Progenitor cell of endocrine pancreas (in vitro differentiated cells): ENCODE results near the gene THSD4. TPM values are rescaled to one million over a fixed set of nuclear protein-coding genes. Genes with fewer than 3 reads are reported as not detected.

Experiments used
- DNase-seq: peaks from one replicate; pipeline ENCODE4 v3.0.0; 2021; ENCODE audit warnings: low spot score; ENCODE audit not compliant: unreplicated experiment
- H3K27ac Mint-ChIP-seq: 2 replicates; pipeline ENCODE4 v1.8.0; 2021; ENCODE audit warnings: mild to moderate bottlenecking, moderate library complexity, mixed read lengths
- H3K27me3 Mint-ChIP-seq: 2 replicates; pipeline ENCODE4 v1.8.0; 2021; ENCODE audit warnings: mixed read lengths
- H3K36me3 Mint-ChIP-seq: 2 replicates; pipeline ENCODE4 v1.8.0; 2022; ENCODE audit warnings: mixed read lengths; ENCODE audit not compliant: insufficient read depth
- H3K4me1 Mint-ChIP-seq: 2 replicates; pipeline ENCODE4 v1.8.0; 2021; ENCODE audit warnings: low read depth, mixed read lengths
- H3K4me3 Mint-ChIP-seq: 2 replicates; pipeline ENCODE4 v1.8.0; 2021; ENCODE audit warnings: low read depth, mild to moderate bottlenecking, moderate library complexity, mixed read lengths
- H3K9me3 Mint-ChIP-seq: 2 replicates; pipeline ENCODE4 v1.8.0; 2021; ENCODE audit warnings: low read depth, mixed read lengths
- CTCF ChIP-seq: fragments of 200-600 bp; sonication (generic); IDR thresholded peaks from one replicate; pipeline ENCODE4 v1.5.0; 2021; ENCODE audit warnings: antibody characterized with exemption, mild to moderate bottlenecking; ENCODE audit not compliant: unreplicated experiment
- total RNA-seq: library from RNA; stranded (reverse); gene quantifications from 2 replicates; pipeline ENCODE4 v1.2.1, GENCODE V29; 2021

THSD4 gene
- total RNA-seq, 1 donor from 2014 or later: 6.8 TPM

- no peak for TF ChIP-seq CTCF
- peaks cover 8% of the 10 kb centered on the region for H3K9me3 Mint-ChIP-seq
Observed at GRCh38 chr15:71691081-71691457, 575.8 kb downstream of the THSD4 start.

GRCh38 chr15:71691458-71692417, 576.5 kb downstream of the THSD4 start:
- peaks cover 26% of the 10 kb centered on the region for H3K27me3 Mint-ChIP-seq
- DNase-seq: no peak
- no peaks in the 10 kb centered on the region for H3K36me3 Mint-ChIP-seq
- H3K4me3 Mint-ChIP-seq: no peak overlapping the region
- H3K4me1 Mint-ChIP-seq: peaks cover 2% of the 10 kb centered on the region
- H3K27ac Mint-ChIP-seq: no peak overlapping the region
- no peak for TF ChIP-seq CTCF
- H3K9me3 Mint-ChIP-seq: peaks cover 8% of the 10 kb centered on the region

More at GRCh38 chr15:71691081-71691457, 575.8 kb downstream of the THSD4 start:
- Mint-ChIP-seq H3K27ac (no peak overlapping the region), H3K4me1 (peaks cover 2% of the 10 kb centered on the region), H3K4me3 (no peak overlapping the region), H3K27me3 (peaks cover 25% of the 10 kb centered on the region), H3K36me3 (no peaks in the 10 kb centered on the region)
- DNase-seq: no peak

- Mint-ChIP-seq H3K27ac (no peak overlapping the region), H3K36me3 (no peaks in the 10 kb centered on the region), H3K4me3 (no peak overlapping the region), H3K4me1 (peaks cover 11% of the 10 kb centered on the region), H3K27me3 (peaks cover 19% of the 10 kb centered on the region), H3K9me3 (peaks cover 8% of the 10 kb centered on the region)
- TF ChIP-seq CTCF: no peak
- no peak for DNase-seq
Observed at GRCh38 chr15:71697236-71697635, 582.0 kb downstream of the THSD4 start.

GRCh38 chr15:71698030-71698429, 582.8 kb downstream of the THSD4 start:
- TF ChIP-seq CTCF: no peak
- DNase-seq: no peak
- H3K4me3 Mint-ChIP-seq: no peak overlapping the region
- peaks cover 8% of the 10 kb centered on the region for H3K9me3 Mint-ChIP-seq
- H3K4me1 Mint-ChIP-seq: peaks cover 11% of the 10 kb centered on the region
- no peak overlapping the region for H3K27ac Mint-ChIP-seq
- H3K27me3 Mint-ChIP-seq: peaks cover 16% of the 10 kb centered on the region
- no peaks in the 10 kb centered on the region for H3K36me3 Mint-ChIP-seq

- no peak for TF ChIP-seq CTCF
Observed at GRCh38 chr15:71698742-71699141, 583.5 kb downstream of the THSD4 start.

More at GRCh38 chr15:71698742-71699141, 583.5 kb downstream of the THSD4 start:
- peaks cover 14% of the 10 kb centered on the region for H3K27me3 Mint-ChIP-seq
- H3K36me3 Mint-ChIP-seq: no peaks in the 10 kb centered on the region
- no peak for DNase-seq
- no peak overlapping the region for H3K4me3 Mint-ChIP-seq
- no peak overlapping the region for H3K27ac Mint-ChIP-seq
- peaks cover 8% of the 10 kb centered on the region for H3K9me3 Mint-ChIP-seq
- H3K4me1 Mint-ChIP-seq: peaks cover 11% of the 10 kb centered on the region
